A673 (cell line): ENCODE data around the gene ERVH48-1. TPM values are rescaled to one million over a fixed set of nuclear protein-coding genes. Genes with fewer than 3 reads are reported as not detected.
"Not testable (repeated sequence)": the region's sequence is repeated elsewhere in the genome, so short reads cannot be mapped to it uniquely, and the experiment has no call there.

ENCODE experiments used
- BruUV-seq: library from RNA; stranded (reverse); fragments of 400-500 nt; replicated peaks from 2 replicates; lab custom pipeline; 2021; lab: Mats Ljungman, UMichigan
- CTCF ChIA-PET: fragments of 300-600 bp; sonication (Branson Sonifier 250); formaldehyde crosslinking; loops from one replicate; lab custom pipeline; 2022; ENCODE audit warnings: antibody characterized with exemption; lab: Charles Lee
- POLR2A ChIA-PET: fragments of 300-600 bp; sonication (Branson Sonifier 250); formaldehyde crosslinking; loops from one replicate; lab custom pipeline; 2022; ENCODE audit warnings: antibody characterized with exemption; ENCODE audit not compliant: low non-redundant PET; lab: Charles Lee
- DNase-seq: peaks from one replicate; pipeline ENCODE4 v3.0.0-alpha.2; 2015; ENCODE audit warnings: low spot score
- H3K27ac ChIP-seq: fragments of 200-600 bp; sonication (generic); 2 replicates; pipeline ENCODE4 v1.5.1; 2016; ENCODE audit warnings: mixed run types, low read depth, mild to moderate bottlenecking, mixed read lengths, antibody characterized with exemption, low read length; ENCODE audit not compliant: poor library complexity, severe bottlenecking
- H3K27me3 ChIP-seq: fragments of 200-600 bp; sonication (generic); replicated peaks from 2 replicates; pipeline ENCODE4 v1.6.1; 2017; ENCODE audit warnings: mixed run types, low read depth, mild to moderate bottlenecking, mixed read lengths, antibody characterized with exemption, low read length; ENCODE audit not compliant: insufficient read depth, poor library complexity
- H3K36me3 ChIP-seq: fragments of 200-600 bp; sonication (generic); 2 replicates; pipeline ENCODE4 v1.6.1; 2016; ENCODE audit warnings: mixed run types, mild to moderate bottlenecking, mixed read lengths, antibody characterized with exemption, low read length; ENCODE audit not compliant: insufficient read depth, poor library complexity, severe bottlenecking
- H3K4me1 ChIP-seq: fragments of 200-600 bp; sonication (generic); 2 replicates; pipeline ENCODE4 v1.6.1; 2017; ENCODE audit warnings: mixed run types, mild to moderate bottlenecking, mixed read lengths, antibody characterized with exemption, low read length; ENCODE audit not compliant: insufficient read depth, poor library complexity, severe bottlenecking
- H3K4me3 ChIP-seq: fragments of 200-600 bp; sonication (generic); 2 replicates; pipeline ENCODE4 v1.5.1; 2016; ENCODE audit warnings: low read depth, mixed run types, mild to moderate bottlenecking, mixed read lengths, low read length; ENCODE audit not compliant: poor library complexity, severe bottlenecking
- H3K9me3 ChIP-seq: fragments of 200-600 bp; sonication (generic); 2 replicates; pipeline ENCODE4 v1.6.1; 2016; ENCODE audit warnings: mixed run types, low read depth, mild to moderate bottlenecking, mixed read lengths, antibody characterized with exemption, low read length; ENCODE audit not compliant: poor library complexity, severe bottlenecking
- EZH2 ChIP-seq: fragments of 200-600 bp; sonication (generic); IDR thresholded peaks from 2 replicates; pipeline ENCODE4 v1.6.1; 2017; ENCODE audit warnings: borderline replicate concordance, low read depth, mild to moderate bottlenecking, mixed read lengths, antibody characterized with exemption, low read length; ENCODE audit not compliant: poor library complexity, severe bottlenecking
- intact Hi-C: fragments of 100-400 bp; cut with micrococcal nuclease; formaldehyde crosslinking; loops from one replicate; pipeline ENCODE4 v1.10.0; 2022; ENCODE audit not compliant: unreplicated experiment
- total RNA-seq: library from RNA; stranded (reverse); gene quantifications from 2 replicates; pipeline ENCODE4 v1.2.3, GENCODE V29; 2021
- TF ChIP-seq, protein P1 (sequence below): fragments of 300-800, 200-600 bp; sonication (generic); conservative IDR thresholded peaks from 2 replicates; pipeline ENCODE4 v1.5.1; 2017; ENCODE audit warnings: low read depth, mild to moderate bottlenecking, antibody characterized with exemption, low read length, moderate library complexity, mixed read lengths

ERVH48-1 gene
- total RNA-seq, 1 experiment from 2014 or later: 0.34 TPM

DNA sequence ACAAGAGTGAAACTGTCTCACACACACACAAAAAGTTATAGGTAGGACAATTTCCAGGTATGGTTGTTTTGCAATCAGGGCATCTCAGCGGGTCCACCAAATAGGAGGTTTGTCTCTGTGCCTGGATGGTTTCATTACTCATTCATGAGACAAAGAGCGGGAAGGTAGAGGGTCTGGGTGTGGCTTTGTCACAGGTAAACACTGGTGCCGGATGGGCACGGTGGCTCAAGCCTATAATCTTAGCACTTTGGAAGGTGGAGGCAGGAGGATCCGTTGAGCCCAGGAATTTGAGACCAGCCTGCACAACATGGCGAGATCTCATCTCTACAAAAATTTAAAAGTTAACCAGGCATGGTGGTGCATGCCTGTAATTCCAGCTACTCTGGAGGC lies 16.3 kb upstream of the ERVH48-1 start:
- BruUV-seq: no TSS peak

DNA sequence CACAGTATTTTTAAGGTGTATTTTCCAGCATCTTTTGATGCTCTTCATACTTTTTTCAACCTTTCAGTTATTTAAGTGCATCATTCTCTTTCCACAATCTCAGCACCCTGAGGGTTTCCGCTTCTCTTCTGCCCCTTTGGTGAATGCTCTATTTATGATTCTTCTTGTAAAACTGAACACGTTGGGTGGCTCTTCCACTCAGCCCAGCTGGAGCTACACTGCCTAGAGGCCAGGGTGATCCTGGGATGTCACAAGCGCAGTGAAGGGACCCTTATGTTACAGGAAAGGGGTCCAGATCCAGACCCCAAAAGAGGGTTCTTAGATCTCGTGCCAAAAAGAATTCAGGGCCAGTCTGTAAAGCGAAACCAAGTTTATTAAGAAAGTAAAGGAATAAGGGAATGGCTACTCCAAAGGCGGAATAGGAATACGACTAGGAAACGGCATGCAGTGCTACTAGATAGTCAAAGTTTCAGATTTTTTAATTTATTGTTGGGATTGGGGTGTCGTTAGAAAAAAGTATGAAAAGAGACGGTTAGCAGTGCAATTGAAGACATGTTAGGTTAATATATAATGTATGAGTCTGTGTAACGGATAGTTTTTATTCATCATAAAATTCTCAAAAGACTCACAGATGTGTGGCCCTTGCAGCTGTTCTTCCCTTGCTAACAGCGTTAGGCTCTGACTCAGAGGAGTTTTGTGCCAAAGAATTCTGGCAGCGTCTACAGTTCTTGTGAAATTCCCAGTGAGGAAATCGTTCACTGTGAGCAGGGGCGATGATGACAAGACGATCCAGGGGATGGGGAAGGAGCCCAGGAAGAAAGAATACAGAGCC lies 14.4 kb upstream of the ERVH48-1 start:
- Histone ChIP-seq H3K4me1 (peaks cover 7% of the 10 kb centered on the region), H3K9me3 (no peaks in the 10 kb centered on the region), H3K27ac (peak overlapping the region; percentile 60), H3K27me3 (no peaks in the 10 kb centered on the region), H3K4me3 (no peak overlapping the region), H3K36me3 (no peaks in the 10 kb centered on the region)
- intact Hi-C loops: no loop called here
- POLR2A ChIA-PET: no interaction called here
- CTCF ChIA-PET: interaction anchor here (0.7 kb wide), 1 partner anchor 76 kb away, joined by 11 read pairs; no protein-coding TSS in a partner anchor
- no TSS peak for BruUV-seq
- TF ChIP-seq, protein P1, sequence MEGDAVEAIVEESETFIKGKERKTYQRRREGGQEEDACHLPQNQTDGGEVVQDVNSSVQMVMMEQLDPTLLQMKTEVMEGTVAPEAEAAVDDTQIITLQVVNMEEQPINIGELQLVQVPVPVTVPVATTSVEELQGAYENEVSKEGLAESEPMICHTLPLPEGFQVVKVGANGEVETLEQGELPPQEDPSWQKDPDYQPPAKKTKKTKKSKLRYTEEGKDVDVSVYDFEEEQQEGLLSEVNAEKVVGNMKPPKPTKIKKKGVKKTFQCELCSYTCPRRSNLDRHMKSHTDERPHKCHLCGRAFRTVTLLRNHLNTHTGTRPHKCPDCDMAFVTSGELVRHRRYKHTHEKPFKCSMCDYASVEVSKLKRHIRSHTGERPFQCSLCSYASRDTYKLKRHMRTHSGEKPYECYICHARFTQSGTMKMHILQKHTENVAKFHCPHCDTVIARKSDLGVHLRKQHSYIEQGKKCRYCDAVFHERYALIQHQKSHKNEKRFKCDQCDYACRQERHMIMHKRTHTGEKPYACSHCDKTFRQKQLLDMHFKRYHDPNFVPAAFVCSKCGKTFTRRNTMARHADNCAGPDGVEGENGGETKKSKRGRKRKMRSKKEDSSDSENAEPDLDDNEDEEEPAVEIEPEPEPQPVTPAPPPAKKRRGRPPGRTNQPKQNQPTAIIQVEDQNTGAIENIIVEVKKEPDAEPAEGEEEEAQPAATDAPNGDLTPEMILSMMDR: no peak
- TF ChIP-seq EZH2: no peak
- peak; percentile 90 for DNase-seq

More for the DNA sequence above, 16.3 kb upstream of the ERVH48-1 start:
- Histone ChIP-seq H3K27ac (no peak overlapping the region), H3K4me1 (peaks cover 7% of the 10 kb centered on the region), H3K9me3 (no peaks in the 10 kb centered on the region), H3K4me3 (no peak overlapping the region), H3K36me3 (no peaks in the 10 kb centered on the region), H3K27me3 (no peaks in the 10 kb centered on the region)
- TF ChIP-seq, protein P1: no peak
- TF ChIP-seq EZH2: no peak
- ChIA-PET CTCF (no interaction called here), POLR2A (no interaction called here)
- DNase-seq: no peak
- intact Hi-C loops: no loop called here

DNA sequence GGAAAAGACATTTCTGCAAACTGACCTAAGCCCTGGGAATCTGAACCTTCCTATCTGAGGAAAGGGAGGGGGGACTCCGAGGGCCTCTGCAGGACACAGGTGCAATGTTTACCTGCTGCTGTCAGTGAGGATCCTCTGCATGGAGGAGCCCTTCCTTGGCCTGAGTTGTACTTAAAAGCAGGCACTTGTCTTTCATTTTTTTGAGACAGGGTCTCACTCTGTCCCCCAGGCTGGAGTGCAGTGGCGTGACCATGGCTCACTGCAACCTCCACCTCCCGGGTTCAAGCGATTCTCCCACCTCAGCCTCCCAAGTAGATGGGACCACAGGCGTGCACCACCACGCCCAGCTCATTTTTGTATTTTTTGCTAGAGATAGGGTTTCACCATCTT lies 13.2 kb upstream of the ERVH48-1 start:
- H3K9me3 ChIP-seq, H3K27ac ChIP-seq, BruUV-seq, H3K4me3 ChIP-seq, intact Hi-C loops, H3K36me3 ChIP-seq, CTCF ChIA-PET, H3K4me1 ChIP-seq, POLR2A ChIA-PET, DNase-seq, H3K27me3 ChIP-seq: not testable (repeated sequence)
